ENCODE data around the gene FSHR. TPM values are rescaled to one million over a fixed set of nuclear protein-coding genes. Genes with fewer than 3 reads are reported as not detected.

The FSHR gene
- total and polyA plus RNA-seq, 2 of the 8 experiments (the other 6 are each of a cell fraction or from before 2014, with no cell fraction given) = not detected

DNA sequence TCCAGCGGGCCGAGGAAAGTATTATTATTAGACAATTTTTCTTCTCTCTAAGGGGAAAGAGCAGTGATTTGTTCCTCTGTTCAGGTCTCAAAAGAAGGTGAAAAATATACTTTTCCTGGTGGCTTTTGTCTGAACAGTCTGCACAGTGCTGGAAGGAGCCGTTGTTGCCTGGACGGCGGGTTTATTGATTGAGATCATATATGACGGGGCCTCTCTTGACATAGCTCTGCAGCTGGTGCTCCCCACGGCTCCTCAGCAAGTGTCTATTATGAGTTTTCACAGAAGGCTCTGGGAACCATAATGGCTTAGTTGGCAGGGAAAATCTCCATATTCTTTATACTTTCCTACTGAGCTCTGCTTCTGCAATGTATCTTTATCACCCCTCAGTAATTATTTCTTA, 42.9 kb downstream of the FSHR start:
- CTCF ChIA-PET (ENCODE audit: partially characterized antibody) = no interaction called here
- H3K23ac ChIP-seq (ENCODE audit: insufficient read length) = no peak overlapping the region
- DNase-seq (ENCODE audit: low read depth in 1 of 2, low spot score in 2 of 2) = no peak
- no peak for FAIRE-seq
- no peak overlapping the region for H3K27ac ChIP-seq (ENCODE audit: low read depth, low read length)
- H2BK20ac ChIP-seq (ENCODE audit: low read length) = no peak overlapping the region
- no peak overlapping the region for H3K4ac ChIP-seq (replicated peaks; ENCODE audit: insufficient read length, low read depth, low read length)
- no peak overlapping the region for H3K4me2 ChIP-seq (ENCODE audit: insufficient read depth in 1 of 2, low read depth in 2 of 2, low read length in 2 of 2)
- no peak overlapping the region for H4K91ac ChIP-seq (replicated peaks; ENCODE audit: insufficient read length, low read length)
- H3K18ac ChIP-seq (ENCODE audit: extremely low read depth, low read length) = no peak overlapping the region
- no peak overlapping the region for H2BK12ac ChIP-seq (ENCODE audit: low read depth, low read length)
- H3K56ac ChIP-seq (replicated peaks; ENCODE audit: insufficient read length, low read depth, low read length) = no peak overlapping the region
- H3K4me3 ChIP-seq (ENCODE audit: extremely low read depth in 1 of 4, insufficient read depth in 2 of 4, low read depth in 3 of 4, low read length in 4 of 4) = no peak overlapping the region
- no peak overlapping the region for H2BK15ac ChIP-seq (ENCODE audit: low read length)
- H4K5ac ChIP-seq (ENCODE audit: insufficient read length, low read depth, low read length) = no peak overlapping the region
- no peaks in the 10 kb centered on the region for H4K20me1 ChIP-seq (replicated peaks in 1 of 2; ENCODE audit: control insufficient read depth in 1 of 2, insufficient read depth in 2 of 2, low read length in 2 of 2)
- no peaks in the 10 kb centered on the region for H3K79me2 ChIP-seq (ENCODE audit: control insufficient read depth in 1 of 2, insufficient read depth in 2 of 2, low read length in 2 of 2)
- H3K27me3 ChIP-seq (replicated peaks in 1 of 4; ENCODE audit: control insufficient read depth in 3 of 4, extremely low read depth in 1 of 4, insufficient read depth in 3 of 4, low read length in 3 of 4) = no peaks in the 10 kb centered on the region
- H3K36me3 ChIP-seq (ENCODE audit: control insufficient read depth in 2 of 4, insufficient read depth in 4 of 4, low read length in 3 of 4) = no peaks in the 10 kb centered on the region
- H2AFZ ChIP-seq (ENCODE audit: low read length) = no peak overlapping the region
- H3K79me1 ChIP-seq (ENCODE audit: low read depth, low read length) = no peaks in the 10 kb centered on the region
- no peaks in the 10 kb centered on the region for H3K9me3 ChIP-seq (ENCODE audit: insufficient read depth in 2 of 2, low read depth in 1 of 2, low read length in 1 of 2)
- H2AK5ac ChIP-seq (ENCODE audit: low read depth, low read length) = no peak overlapping the region
- no peak overlapping the region for H3K14ac ChIP-seq (ENCODE audit: insufficient read length)
- no peaks in the 10 kb centered on the region for H3K4me1 ChIP-seq (replicated peaks in 1 of 4; ENCODE audit: control insufficient read depth in 3 of 4, insufficient read depth in 4 of 4, low read length in 3 of 4)
- H3K23me2 ChIP-seq (ENCODE audit: low read depth, low read length) = no peaks in the 10 kb centered on the region
- H2BK5ac ChIP-seq (ENCODE audit: low read depth, low read length) = no peak overlapping the region
- 92% methylated on average over 7 of the region's 7 CpGs; no CpG with 5 or more reads in 1 of the 2 experiments for WGBS, 2 experiments (ENCODE audit: extremely low coverage in 1 of 2, insufficient coverage in 1 of 2, insufficient read length in 1 of 2, insufficient replicate concordance in 2 of 2, low coverage in 1 of 2, low lambda C conversion rate in 2 of 2, missing lambda C conversion rate in 1 of 2)
- H4K8ac ChIP-seq (ENCODE audit: extremely low read depth, insufficient read depth, low read length) = no peak overlapping the region
- no peak overlapping the region for H2BK120ac ChIP-seq (replicated peaks; ENCODE audit: low read depth, low read length)
- H3K9ac ChIP-seq (replicated peaks in 1 of 4; ENCODE audit: extremely low read depth in 1 of 4, low read depth in 3 of 4, low read length in 3 of 4) = no peak overlapping the region
- POLR2A ChIA-PET (ENCODE audit: partially characterized antibody) = no interaction called here
- TF ChIP-seq, protein P1, sequence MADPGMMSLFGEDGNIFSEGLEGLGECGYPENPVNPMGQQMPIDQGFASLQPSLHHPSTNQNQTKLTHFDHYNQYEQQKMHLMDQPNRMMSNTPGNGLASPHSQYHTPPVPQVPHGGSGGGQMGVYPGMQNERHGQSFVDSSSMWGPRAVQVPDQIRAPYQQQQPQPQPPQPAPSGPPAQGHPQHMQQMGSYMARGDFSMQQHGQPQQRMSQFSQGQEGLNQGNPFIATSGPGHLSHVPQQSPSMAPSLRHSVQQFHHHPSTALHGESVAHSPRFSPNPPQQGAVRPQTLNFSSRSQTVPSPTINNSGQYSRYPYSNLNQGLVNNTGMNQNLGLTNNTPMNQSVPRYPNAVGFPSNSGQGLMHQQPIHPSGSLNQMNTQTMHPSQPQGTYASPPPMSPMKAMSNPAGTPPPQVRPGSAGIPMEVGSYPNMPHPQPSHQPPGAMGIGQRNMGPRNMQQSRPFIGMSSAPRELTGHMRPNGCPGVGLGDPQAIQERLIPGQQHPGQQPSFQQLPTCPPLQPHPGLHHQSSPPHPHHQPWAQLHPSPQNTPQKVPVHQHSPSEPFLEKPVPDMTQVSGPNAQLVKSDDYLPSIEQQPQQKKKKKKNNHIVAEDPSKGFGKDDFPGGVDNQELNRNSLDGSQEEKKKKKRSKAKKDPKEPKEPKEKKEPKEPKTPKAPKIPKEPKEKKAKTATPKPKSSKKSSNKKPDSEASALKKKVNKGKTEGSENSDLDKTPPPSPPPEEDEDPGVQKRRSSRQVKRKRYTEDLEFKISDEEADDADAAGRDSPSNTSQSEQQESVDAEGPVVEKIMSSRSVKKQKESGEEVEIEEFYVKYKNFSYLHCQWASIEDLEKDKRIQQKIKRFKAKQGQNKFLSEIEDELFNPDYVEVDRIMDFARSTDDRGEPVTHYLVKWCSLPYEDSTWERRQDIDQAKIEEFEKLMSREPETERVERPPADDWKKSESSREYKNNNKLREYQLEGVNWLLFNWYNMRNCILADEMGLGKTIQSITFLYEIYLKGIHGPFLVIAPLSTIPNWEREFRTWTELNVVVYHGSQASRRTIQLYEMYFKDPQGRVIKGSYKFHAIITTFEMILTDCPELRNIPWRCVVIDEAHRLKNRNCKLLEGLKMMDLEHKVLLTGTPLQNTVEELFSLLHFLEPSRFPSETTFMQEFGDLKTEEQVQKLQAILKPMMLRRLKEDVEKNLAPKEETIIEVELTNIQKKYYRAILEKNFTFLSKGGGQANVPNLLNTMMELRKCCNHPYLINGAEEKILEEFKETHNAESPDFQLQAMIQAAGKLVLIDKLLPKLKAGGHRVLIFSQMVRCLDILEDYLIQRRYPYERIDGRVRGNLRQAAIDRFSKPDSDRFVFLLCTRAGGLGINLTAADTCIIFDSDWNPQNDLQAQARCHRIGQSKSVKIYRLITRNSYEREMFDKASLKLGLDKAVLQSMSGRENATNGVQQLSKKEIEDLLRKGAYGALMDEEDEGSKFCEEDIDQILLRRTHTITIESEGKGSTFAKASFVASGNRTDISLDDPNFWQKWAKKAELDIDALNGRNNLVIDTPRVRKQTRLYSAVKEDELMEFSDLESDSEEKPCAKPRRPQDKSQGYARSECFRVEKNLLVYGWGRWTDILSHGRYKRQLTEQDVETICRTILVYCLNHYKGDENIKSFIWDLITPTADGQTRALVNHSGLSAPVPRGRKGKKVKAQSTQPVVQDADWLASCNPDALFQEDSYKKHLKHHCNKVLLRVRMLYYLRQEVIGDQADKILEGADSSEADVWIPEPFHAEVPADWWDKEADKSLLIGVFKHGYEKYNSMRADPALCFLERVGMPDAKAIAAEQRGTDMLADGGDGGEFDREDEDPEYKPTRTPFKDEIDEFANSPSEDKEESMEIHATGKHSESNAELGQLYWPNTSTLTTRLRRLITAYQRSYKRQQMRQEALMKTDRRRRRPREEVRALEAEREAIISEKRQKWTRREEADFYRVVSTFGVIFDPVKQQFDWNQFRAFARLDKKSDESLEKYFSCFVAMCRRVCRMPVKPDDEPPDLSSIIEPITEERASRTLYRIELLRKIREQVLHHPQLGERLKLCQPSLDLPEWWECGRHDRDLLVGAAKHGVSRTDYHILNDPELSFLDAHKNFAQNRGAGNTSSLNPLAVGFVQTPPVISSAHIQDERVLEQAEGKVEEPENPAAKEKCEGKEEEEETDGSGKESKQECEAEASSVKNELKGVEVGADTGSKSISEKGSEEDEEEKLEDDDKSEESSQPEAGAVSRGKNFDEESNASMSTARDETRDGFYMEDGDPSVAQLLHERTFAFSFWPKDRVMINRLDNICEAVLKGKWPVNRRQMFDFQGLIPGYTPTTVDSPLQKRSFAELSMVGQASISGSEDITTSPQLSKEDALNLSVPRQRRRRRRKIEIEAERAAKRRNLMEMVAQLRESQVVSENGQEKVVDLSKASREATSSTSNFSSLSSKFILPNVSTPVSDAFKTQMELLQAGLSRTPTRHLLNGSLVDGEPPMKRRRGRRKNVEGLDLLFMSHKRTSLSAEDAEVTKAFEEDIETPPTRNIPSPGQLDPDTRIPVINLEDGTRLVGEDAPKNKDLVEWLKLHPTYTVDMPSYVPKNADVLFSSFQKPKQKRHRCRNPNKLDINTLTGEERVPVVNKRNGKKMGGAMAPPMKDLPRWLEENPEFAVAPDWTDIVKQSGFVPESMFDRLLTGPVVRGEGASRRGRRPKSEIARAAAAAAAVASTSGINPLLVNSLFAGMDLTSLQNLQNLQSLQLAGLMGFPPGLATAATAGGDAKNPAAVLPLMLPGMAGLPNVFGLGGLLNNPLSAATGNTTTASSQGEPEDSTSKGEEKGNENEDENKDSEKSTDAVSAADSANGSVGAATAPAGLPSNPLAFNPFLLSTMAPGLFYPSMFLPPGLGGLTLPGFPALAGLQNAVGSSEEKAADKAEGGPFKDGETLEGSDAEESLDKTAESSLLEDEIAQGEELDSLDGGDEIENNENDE (IDR thresholded peaks at IDR 0.05; ENCODE audit: insufficient replicate concordance, low read length) = no peak
